22Rv1 (cell line): ENCODE measurements around the gene SPOCK1.

Experiments used
- H3K27ac ChIP-seq: fragments of 450-650 bp; 2 replicates; pipeline ENCODE4 v1.5.1; 2017
- CTCF ChIP-seq: fragments of 450-650 bp; IDR thresholded peaks from 2 replicates; pipeline ENCODE4 v1.5.1; 2017; ENCODE audit warnings: mild to moderate bottlenecking
- ZFX ChIP-seq: fragments of 450-650 bp; IDR thresholded peaks from 2 replicates; pipeline ENCODE4 v1.6.1; 2017; ENCODE audit warnings: antibody characterized with exemption, borderline replicate concordance

The SPOCK1 gene

GRCh38 chr5:137442660-137443059 is 56.5 kb downstream of the SPOCK1 start:
- TF ChIP-seq ZFX (no peak), CTCF (no peak)
- no peak overlapping the region for H3K27ac ChIP-seq

GRCh38 chr5:137441476-137441875 is 57.6 kb downstream of the SPOCK1 start:
- TF ChIP-seq CTCF (no peak), ZFX (no peak)

DNA sequence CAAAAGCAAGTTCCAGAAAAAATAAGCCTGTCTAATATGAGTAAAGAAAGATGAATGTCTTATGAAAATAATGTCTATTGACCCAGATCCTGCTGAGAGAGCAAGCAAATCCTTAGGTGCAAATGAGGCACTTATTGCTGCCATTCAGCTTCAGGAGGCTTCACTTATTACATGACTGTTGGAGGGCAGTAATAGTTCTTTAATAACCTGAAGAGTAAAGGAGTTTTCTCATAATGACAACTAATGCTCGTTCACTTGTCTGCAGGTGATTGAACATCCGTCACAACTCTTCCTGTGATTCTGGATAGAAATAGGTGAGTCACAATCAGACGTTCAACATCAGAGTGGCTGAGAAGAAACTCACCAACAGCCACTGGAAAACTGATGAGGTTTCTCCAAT is 58.3 kb downstream of the SPOCK1 start:
- H3K27ac ChIP-seq, result no peak overlapping the region
- TF ChIP-seq CTCF, result no peak
- TF ChIP-seq ZFX, result no peak

More at GRCh38 chr5:137441476-137441875, 57.6 kb downstream of the SPOCK1 start:
- no peak overlapping the region for H3K27ac ChIP-seq

DNA sequence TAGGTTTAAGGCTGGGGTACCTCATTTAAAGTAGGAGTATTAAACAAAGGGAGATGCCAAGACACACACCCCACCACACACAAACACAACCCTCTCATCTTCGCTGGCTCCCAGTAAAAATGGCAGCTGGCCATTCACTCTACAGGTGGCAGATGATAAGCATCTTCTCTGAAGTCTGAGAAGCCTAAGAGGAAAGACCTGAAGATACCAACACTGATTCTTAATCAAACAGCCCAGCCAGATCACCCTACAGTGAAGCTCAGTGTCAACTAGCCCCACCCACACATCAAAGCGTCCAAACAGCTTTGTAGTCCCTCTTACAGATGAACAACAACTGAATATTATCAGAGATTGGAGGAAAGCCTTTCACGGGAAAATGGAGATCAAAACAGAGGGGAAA is 59.5 kb downstream of the SPOCK1 start:
- TF ChIP-seq ZFX, result no peak
- TF ChIP-seq CTCF, result no peak
- H3K27ac ChIP-seq, result no peak overlapping the region

DNA sequence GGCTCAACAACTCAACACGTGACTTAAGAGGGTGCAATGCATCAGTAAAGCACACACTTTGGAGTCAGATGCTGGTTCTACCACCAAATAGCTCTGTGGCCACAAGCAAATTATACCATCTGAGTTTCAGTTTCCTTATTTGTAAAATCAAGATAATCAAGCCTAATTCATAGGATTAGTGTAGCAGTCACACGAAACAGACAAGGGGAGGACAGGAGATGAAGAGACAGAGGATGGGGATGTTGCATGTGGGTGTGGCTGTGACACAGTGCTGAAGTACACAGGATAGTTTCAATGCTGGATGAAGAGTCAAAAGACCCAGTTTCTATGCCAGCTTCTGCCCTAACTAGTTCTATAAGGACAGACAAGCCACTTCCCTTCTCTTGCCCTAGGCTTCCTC is 60.2 kb downstream of the SPOCK1 start:
- no peak for TF ChIP-seq ZFX
- TF ChIP-seq CTCF, result no peak
- H3K27ac ChIP-seq, result no peak overlapping the region

GRCh38 chr5:137437774-137438173 is 61.4 kb downstream of the SPOCK1 start:
- H3K27ac ChIP-seq, result no peak overlapping the region

GRCh38 chr5:137433539-137433938 is 65.6 kb downstream of the SPOCK1 start:
- TF ChIP-seq ZFX, result no peak
- no peak for TF ChIP-seq CTCF
- no peak overlapping the region for H3K27ac ChIP-seq

More at GRCh38 chr5:137437774-137438173, 61.4 kb downstream of the SPOCK1 start:
- no peak for TF ChIP-seq ZFX
- no peak for TF ChIP-seq CTCF
